IPS-18c (cell line): Measurements from ENCODE around the gene INKA1.
"Not testable (repeated sequence)": the region's sequence is repeated elsewhere in the genome, so short reads cannot be mapped to it uniquely, and the experiment has no call there.

Experiments used
- H3K4me3 ChIP-seq: 2 replicates; pipeline ENCODE4 v1.7.0; 2013; ENCODE audit warnings: low read depth, mild to moderate bottlenecking, low read length, moderate library complexity; ENCODE audit not compliant: insufficient read depth
- H3K9me3 ChIP-seq: one replicate; pipeline ENCODE4 v1.6.1; 2013; ENCODE audit warnings: mild to moderate bottlenecking, low read length, moderate library complexity; ENCODE audit not compliant: control insufficient read depth, insufficient read depth

Gene INKA1

GRCh38 chr3:49781415-49782199, 21.5 kb upstream of the INKA1 start:
- no peak overlapping the region for H3K4me3 ChIP-seq
- H3K9me3 ChIP-seq = no peaks in the 10 kb centered on the region

GRCh38 chr3:49782277-49782676, 20.8 kb upstream of the INKA1 start:
- H3K4me3 ChIP-seq, H3K9me3 ChIP-seq: not testable (repeated sequence)

GRCh38 chr3:49785565-49786356, 17.3 kb upstream of the INKA1 start:
- Histone ChIP-seq H3K9me3 (no peaks in the 10 kb centered on the region), H3K4me3 (peak overlapping the region; percentile 93)

GRCh38 chr3:49786357-49787181, 16.5 kb upstream of the INKA1 start, which contains the start of gene IP6K1:
Gene IP6K1, minus strand, starts transcription at chr3:49786542. Its CDS starts 38,502 bp downstream, at chr3:49748040.
- Histone ChIP-seq H3K9me3 (no peaks in the 10 kb centered on the region), H3K4me3 (peak within 1 kb of the TSS; percentile 93)

- peak overlapping the region; percentile 44; the same call in 1 of the 2 replicates for H3K4me3 ChIP-seq
These were observed 15.9 kb upstream of the INKA1 start for GRCh38 chr3:49787182-49787464.

GRCh38 chr3:49787536-49787935, 15.5 kb upstream of the INKA1 start:
- no peak overlapping the region for H3K4me3 ChIP-seq
- H3K9me3 ChIP-seq = no peaks in the 10 kb centered on the region

More at GRCh38 chr3:49787182-49787464, 15.9 kb upstream of the INKA1 start:
- no peaks in the 10 kb centered on the region for H3K9me3 ChIP-seq

- no peaks in the 10 kb centered on the region for H3K9me3 ChIP-seq
- no peak overlapping the region for H3K4me3 ChIP-seq
These were observed 15.0 kb upstream of the INKA1 start for GRCh38 chr3:49788056-49788455.

- Histone ChIP-seq H3K9me3 (no peaks in the 10 kb centered on the region), H3K4me3 (no peak overlapping the region)
These were observed 12.2 kb upstream of the INKA1 start for GRCh38 chr3:49790626-49791411.

- H3K4me3 ChIP-seq = no peak overlapping the region
- H3K9me3 ChIP-seq = no peaks in the 10 kb centered on the region
These were observed 11.5 kb upstream of the INKA1 start for GRCh38 chr3:49791571-49791970.

- Histone ChIP-seq H3K4me3 (no peak overlapping the region), H3K9me3 (no peaks in the 10 kb centered on the region)
These were observed 10.5 kb upstream of the INKA1 start for GRCh38 chr3:49792371-49793150.

- Histone ChIP-seq H3K4me3 (no peak overlapping the region), H3K9me3 (no peaks in the 10 kb centered on the region)
These were observed 9.5 kb upstream of the INKA1 start for GRCh38 chr3:49793486-49794085.

GRCh38 chr3:49794431-49794830, 8.6 kb upstream of the INKA1 start:
- H3K4me3 ChIP-seq = no peak overlapping the region
- H3K9me3 ChIP-seq = no peaks in the 10 kb centered on the region

- H3K9me3 ChIP-seq = no peaks in the 10 kb centered on the region
- no peak overlapping the region for H3K4me3 ChIP-seq
These were observed 7.8 kb upstream of the INKA1 start for GRCh38 chr3:49794926-49795905.

- H3K4me3 ChIP-seq = no peak overlapping the region
- H3K9me3 ChIP-seq = no peaks in the 10 kb centered on the region
These were observed 4.0 kb upstream of the INKA1 start for GRCh38 chr3:49799105-49799504.

GRCh38 chr3:49799761-49800160, 3.3 kb upstream of the INKA1 start, which contains the start of gene CDHR4:
Gene CDHR4, minus strand, starts transcription at chr3:49799873. Its CDS starts 61 bp downstream, at chr3:49799812.
- Histone ChIP-seq H3K9me3 (no peaks in the 10 kb centered on the region), H3K4me3 (no peak within 1 kb of the TSS)
